Measurements from ENCODE around the gene RPTN.

- no peak for TF ChIP-seq CTCF (IDR thresholded peaks at IDR 0.05)
- no peak for TF ChIP-seq POLR2A (IDR thresholded peaks at IDR 0.05; ENCODE audit: low read depth)
These were observed 7.4 kb downstream of the RPTN start for GRCh38 chr1:152151646-152152045.
